Measurements from ENCODE around the gene PLCL2. TPM values are rescaled to one million over a fixed set of nuclear protein-coding genes. Genes with fewer than 3 reads are reported as not detected.

Gene PLCL2
- total and polyA plus RNA-seq, 10 of the 15 experiments (the other 5 are each of a cell fraction or from before 2014, with no cell fraction given): 7.5 to 37.3 (median 21.7) TPM

- TF ChIP-seq ZBTB4 (CRISPR knock-in tag; IDR thresholded peaks at IDR 0.05) (no peak), IKZF2 (IDR thresholded peaks at IDR 0.05) (peak in 1 of 2 experiments; percentile 37; a peak in 2 of 4 replicates), PAX5 (IDR thresholded peaks at IDR 0.05; ENCODE audit: borderline replicate concordance, low read depth, low read length) (no peak), ZBED1 (IDR thresholded peaks at IDR 0.05; ENCODE audit: borderline replicate concordance) (no peak), BACH1 (IDR thresholded peaks at IDR 0.05; ENCODE audit: borderline replicate concordance) (no peak), CREM (IDR thresholded peaks at IDR 0.05; ENCODE audit: low read depth) (no peak), JUNB (IDR thresholded peaks at IDR 0.05) (no peak), SUZ12 (IDR thresholded peaks at IDR 0.05; ENCODE audit: unreplicated experiment) (no peak), ZSCAN29 (IDR thresholded peaks at IDR 0.05) (no peak), SMAD1 (IDR thresholded peaks at IDR 0.05; ENCODE audit: low read depth, partially characterized antibody) (no peak), NFIC (IDR thresholded peaks at IDR 0.05; ENCODE audit: low read depth, low read length) (0 out of 2 replicates have a peak, but pooled peaks have one; percentile 40), POLR2A (IDR thresholded peaks at IDR 0.05; ENCODE audit: low read depth, low read length) (no peak), LARP7 (IDR thresholded peaks at IDR 0.05) (no peak), RFX5 (IDR thresholded peaks at IDR 0.05; ENCODE audit: low read depth, low read length) (no peak), IRF4 (IDR thresholded peaks at IDR 0.05; ENCODE audit: low read depth, low read length) (no peak), CREB1 (IDR thresholded peaks at IDR 0.05; ENCODE audit: low read depth) (no peak), CBX3 (IDR thresholded peaks at IDR 0.05; ENCODE audit: borderline replicate concordance, low read depth) (no peak), GABPA (IDR thresholded peaks at IDR 0.05; ENCODE audit: low read depth) (no peak)
- TF ChIP-seq, protein P1, sequence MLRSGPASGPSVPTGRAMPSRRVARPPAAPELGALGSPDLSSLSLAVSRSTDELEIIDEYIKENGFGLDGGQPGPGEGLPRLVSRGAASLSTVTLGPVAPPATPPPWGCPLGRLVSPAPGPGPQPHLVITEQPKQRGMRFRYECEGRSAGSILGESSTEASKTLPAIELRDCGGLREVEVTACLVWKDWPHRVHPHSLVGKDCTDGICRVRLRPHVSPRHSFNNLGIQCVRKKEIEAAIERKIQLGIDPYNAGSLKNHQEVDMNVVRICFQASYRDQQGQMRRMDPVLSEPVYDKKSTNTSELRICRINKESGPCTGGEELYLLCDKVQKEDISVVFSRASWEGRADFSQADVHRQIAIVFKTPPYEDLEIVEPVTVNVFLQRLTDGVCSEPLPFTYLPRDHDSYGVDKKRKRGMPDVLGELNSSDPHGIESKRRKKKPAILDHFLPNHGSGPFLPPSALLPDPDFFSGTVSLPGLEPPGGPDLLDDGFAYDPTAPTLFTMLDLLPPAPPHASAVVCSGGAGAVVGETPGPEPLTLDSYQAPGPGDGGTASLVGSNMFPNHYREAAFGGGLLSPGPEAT (IDR thresholded peaks at IDR 0.05; ENCODE audit: low read depth): peak; percentile 63
Measured at GRCh38 chr3:16906682-16907081, 21.9 kb downstream of the PLCL2 start (continued).

Measured in GM12878 (cell line).